SK-N-SH (cell line): ENCODE measurements around the gene VIPR2. TPM values are rescaled to one million over a fixed set of nuclear protein-coding genes. Genes with fewer than 3 reads are reported as not detected.

ENCODE experiments used
- CTCF ChIA-PET: fragments of 300-600, 350-600 bp; formaldehyde crosslinking; extraction: SDS; loops from one replicate; lab custom pipeline; 2021; lab: Yijun Ruan, JAX
- POLR2A ChIA-PET: fragments of 350-600 bp; sonication (Branson Sonifier 250); formaldehyde crosslinking; extraction: SDS; loops from one replicate; lab custom pipeline; 2020; ENCODE audit warnings: antibody characterized with exemption, inconsistent platforms; lab: Yijun Ruan, JAX
- DNase-seq: peaks from one replicate; pipeline ENCODE4 v3.0.0; 2012
- H2AFZ ChIP-seq: fragments of 200-600 bp; sonication (generic); 2 replicates; pipeline ENCODE4 v1.8.1; 2016; ENCODE audit warnings: antibody characterized with exemption, mild to moderate bottlenecking, low read depth
- H3F3A ChIP-seq: fragments of 200-600 bp; sonication (generic); replicated peaks from 2 replicates; pipeline ENCODE3; 2016; ENCODE audit warnings: antibody characterized with exemption, mild to moderate bottlenecking; ENCODE audit not compliant: insufficient read depth
- H3K27ac ChIP-seq, 2 experiments: fragments of 200-500 bp in 1 of 2; fragments of 200-600 bp in 1 of 2; sonication (Bioruptor generic) in 1 of 2; sonication (generic), shearing (Covaris generic) in 1 of 2; 2 replicates each; pipeline versions ENCODE4 v1.5.1 to v1.6.1; 2014 to 2016; ENCODE audit warnings: low read depth in 2 of 2, inconsistent platforms in 1 of 2, low read length in 1 of 2, mild to moderate bottlenecking in 1 of 2, mixed read lengths in 1 of 2
- H3K27me3 ChIP-seq: fragments of 200-600 bp; sonication (generic), shearing (Covaris generic); 2 replicates; pipeline ENCODE4 v1.6.1; 2016; ENCODE audit warnings: mixed run types; ENCODE audit not compliant: insufficient read depth
- H3K36me3 ChIP-seq, 2 experiments: fragments of 200-500 bp in 1 of 2; fragments of 200-600 bp in 1 of 2; sonication (Bioruptor generic) in 1 of 2; sonication (generic) in 1 of 2; replicated peaks in 1 of 2; 2 replicates each; pipeline versions ENCODE3 to v1.5.1; 2014 to 2016; ENCODE audit warnings: low read length in 1 of 2, mild to moderate bottlenecking in 1 of 2; ENCODE audit not compliant: insufficient read depth in 2 of 2, control insufficient read depth in 1 of 2
- H3K4me1 ChIP-seq, 2 experiments: fragments of 200-500 bp in 1 of 2; fragments of 200-600 bp in 1 of 2; sonication (Bioruptor generic) in 1 of 2; sonication (generic), shearing (Covaris generic) in 1 of 2; 2 replicates each; pipeline versions ENCODE4 v1.5.1 to v1.6.1; 2014 to 2016; ENCODE audit warnings: low read depth in 1 of 2, low read length in 1 of 2, mixed run types in 1 of 2; ENCODE audit not compliant: insufficient read depth in 2 of 2, control insufficient read depth in 1 of 2
- H3K4me2 ChIP-seq: fragments of 200-600 bp; sonication (generic), shearing (Covaris generic); 2 replicates; pipeline ENCODE4 v1.6.1; 2017; ENCODE audit warnings: mixed run types
- H3K4me3 ChIP-seq, 2 experiments: fragments of 200-500 bp in 1 of 2; fragments of 200-600 bp in 1 of 2; sonication (Bioruptor generic) in 1 of 2; sonication (generic), shearing (Covaris generic) in 1 of 2; 2 replicates each; pipeline versions ENCODE4 v1.5.1 to v1.8.1; 2014 to 2016; ENCODE audit warnings: low read depth in 2 of 2, inconsistent platforms in 1 of 2, low read length in 1 of 2, mild to moderate bottlenecking in 1 of 2, mixed read lengths in 1 of 2, moderate library complexity in 1 of 2
- H3K79me2 ChIP-seq: fragments of 200-600 bp; sonication (generic); 2 replicates; pipeline ENCODE4 v1.8.1; 2017; ENCODE audit warnings: mild to moderate bottlenecking; ENCODE audit not compliant: insufficient read depth
- H3K9ac ChIP-seq: fragments of 200-600 bp; sonication (generic); 2 replicates; pipeline ENCODE4 v1.6.1; 2017; ENCODE audit warnings: mixed run types
- H3K9me2 ChIP-seq: fragments of 200-600 bp; sonication (generic); 2 replicates; pipeline ENCODE4 v1.6.1; 2017; ENCODE audit warnings: mixed run types
- H3K9me3 ChIP-seq: fragments of 200-600 bp; sonication (generic); 2 replicates; pipeline ENCODE4 v1.6.1; 2017; ENCODE audit warnings: mixed run types, mild to moderate bottlenecking, moderate library complexity
- H4K20me1 ChIP-seq: fragments of 200-600 bp; sonication (generic); 2 replicates; pipeline ENCODE4 v1.6.1; 2017; ENCODE audit warnings: mild to moderate bottlenecking, mixed run types; ENCODE audit not compliant: insufficient read depth
- CTCF ChIP-seq: fragments of 200-600 bp; sonication (generic); IDR thresholded peaks from 2 replicates; pipeline ENCODE4 v1.6.1; 2017; ENCODE audit warnings: antibody characterized with exemption, mild to moderate bottlenecking, moderate library complexity
- FOXJ3 ChIP-seq: sonication (generic); formaldehyde crosslinking; IDR thresholded peaks from 2 replicates; pipeline ENCODE4 v1.5.1; 2020; ENCODE audit warnings: mild to moderate bottlenecking, missing genetic modification reagents
- FOXM1 ChIP-seq: IDR thresholded peaks from 2 replicates; pipeline ENCODE4 v1.4.0; 2012; ENCODE audit warnings: low read depth, mild to moderate bottlenecking
- MAX ChIP-seq: IDR thresholded peaks from 2 replicates; pipeline ENCODE4 v1.4.0; 2012; ENCODE audit warnings: low read depth
- MEF2A ChIP-seq: IDR thresholded peaks from 2 replicates; pipeline ENCODE4 v1.4.0; 2012; ENCODE audit warnings: low read depth, borderline replicate concordance
- MXI1 ChIP-seq: IDR thresholded peaks from 2 replicates; pipeline ENCODE4 v1.6.1; 2012; ENCODE audit warnings: mild to moderate bottlenecking, low read depth, low read length, improper control_type of control experiment
- RAD21 ChIP-seq: IDR thresholded peaks from 2 replicates; pipeline ENCODE4 v1.6.1; 2012; ENCODE audit warnings: mild to moderate bottlenecking, low read length
- RXRA ChIP-seq: IDR thresholded peaks from 2 replicates; pipeline ENCODE4 v1.4.0; 2012; ENCODE audit warnings: low read depth, mild to moderate bottlenecking, borderline replicate concordance
- TEAD4 ChIP-seq: IDR thresholded peaks from 2 replicates; pipeline ENCODE4 v1.4.0; 2012; ENCODE audit warnings: mild to moderate bottlenecking, borderline replicate concordance; ENCODE audit not compliant: insufficient read depth
- YY1 ChIP-seq: IDR thresholded peaks from 2 replicates; pipeline ENCODE4 v1.4.0; 2012; ENCODE audit warnings: low read depth, mild to moderate bottlenecking
- ZBTB33 ChIP-seq: IDR thresholded peaks from 2 replicates; pipeline ENCODE4 v1.4.0; 2012; ENCODE audit warnings: low read depth, borderline replicate concordance
- WGBS: methylation state at CpG from one replicate; pipeline ENCODE4 v1.1.6; 2017; ENCODE audit warnings: low lambda C conversion rate; 5-methylcytosine and 5-hydroxymethylcytosine counted together
- polyA plus RNA-seq, 3 experiments: library from polyadenylated mRNA; depleted of rRNA; stranded (reverse); fragments of >200 nt; gene quantifications; 2 replicates each; pipeline ENCODE4 v1.2.3, GENCODE V29; 2012
- TF ChIP-seq, protein P1 (sequence below): IDR thresholded peaks from 2 replicates; pipeline ENCODE4 v1.4.0; 2012; ENCODE audit warnings: low read depth, borderline replicate concordance
- TF ChIP-seq, protein P2 (sequence below): fragments of 150-350 bp; IDR thresholded peaks from 2 replicates; pipeline ENCODE4 v1.6.1; 2016; ENCODE audit warnings: mild to moderate bottlenecking, low read depth, low read length

Gene VIPR2
- polyA plus RNA-seq, 1 of the 3 experiments (the other 2 are of a cell fraction), result not detected

DNA sequence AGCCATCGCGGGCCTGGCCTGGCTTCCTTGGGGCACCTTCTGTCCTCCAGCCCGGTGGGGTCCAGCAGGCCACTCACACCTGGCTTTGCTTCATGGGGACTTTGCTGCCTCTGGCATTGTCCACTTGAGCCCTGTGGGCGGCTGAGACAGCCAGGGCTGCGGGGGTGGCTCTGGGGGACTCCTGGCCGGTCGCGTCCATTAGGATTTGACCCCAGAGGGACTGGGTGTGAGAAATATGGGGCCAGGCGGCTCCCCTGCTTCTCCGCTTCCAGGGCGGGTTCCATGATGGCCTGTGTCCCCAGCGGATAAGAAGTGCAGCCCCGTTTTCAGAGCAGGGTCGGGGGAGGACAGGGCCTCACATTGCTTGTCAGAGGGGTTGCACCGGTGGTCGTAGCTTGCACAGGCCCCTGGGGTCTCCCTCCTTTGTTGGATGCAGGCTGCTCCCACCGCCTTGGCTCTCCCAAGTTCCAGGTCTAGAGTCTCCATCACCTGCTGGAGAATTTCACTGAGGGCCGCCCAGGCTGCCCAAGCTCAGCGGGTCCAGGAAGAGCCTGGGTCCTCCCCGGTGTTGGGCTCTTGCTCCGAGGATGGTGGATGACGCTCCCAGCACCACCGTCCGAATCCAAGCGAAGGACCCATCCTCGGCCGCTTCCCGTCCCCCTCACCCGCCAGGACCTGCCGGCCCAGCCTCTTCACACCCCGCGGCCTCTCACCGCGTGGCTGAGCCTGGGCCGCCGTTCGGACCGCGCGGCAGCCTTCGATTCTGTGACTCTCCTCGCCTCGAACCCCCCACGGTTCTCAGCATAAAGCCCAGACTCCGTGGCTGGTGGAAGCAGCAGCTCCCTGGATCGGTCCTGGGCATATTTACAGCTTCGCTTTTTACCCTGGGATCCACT, 148.2 kb downstream of the VIPR2 start:
- TF ChIP-seq, protein P1, sequence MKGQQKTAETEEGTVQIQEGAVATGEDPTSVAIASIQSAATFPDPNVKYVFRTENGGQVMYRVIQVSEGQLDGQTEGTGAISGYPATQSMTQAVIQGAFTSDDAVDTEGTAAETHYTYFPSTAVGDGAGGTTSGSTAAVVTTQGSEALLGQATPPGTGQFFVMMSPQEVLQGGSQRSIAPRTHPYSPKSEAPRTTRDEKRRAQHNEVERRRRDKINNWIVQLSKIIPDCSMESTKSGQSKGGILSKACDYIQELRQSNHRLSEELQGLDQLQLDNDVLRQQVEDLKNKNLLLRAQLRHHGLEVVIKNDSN, result no peak
- TF ChIP-seq ZBTB33, result no peak
- no peak for TF ChIP-seq MXI1
- no peak for TF ChIP-seq MAX
- TF ChIP-seq FOXM1, result no peak
- no peak for TF ChIP-seq RXRA
- no peak for TF ChIP-seq TEAD4
- TF ChIP-seq CTCF, result no peak
- TF ChIP-seq, protein P2, sequence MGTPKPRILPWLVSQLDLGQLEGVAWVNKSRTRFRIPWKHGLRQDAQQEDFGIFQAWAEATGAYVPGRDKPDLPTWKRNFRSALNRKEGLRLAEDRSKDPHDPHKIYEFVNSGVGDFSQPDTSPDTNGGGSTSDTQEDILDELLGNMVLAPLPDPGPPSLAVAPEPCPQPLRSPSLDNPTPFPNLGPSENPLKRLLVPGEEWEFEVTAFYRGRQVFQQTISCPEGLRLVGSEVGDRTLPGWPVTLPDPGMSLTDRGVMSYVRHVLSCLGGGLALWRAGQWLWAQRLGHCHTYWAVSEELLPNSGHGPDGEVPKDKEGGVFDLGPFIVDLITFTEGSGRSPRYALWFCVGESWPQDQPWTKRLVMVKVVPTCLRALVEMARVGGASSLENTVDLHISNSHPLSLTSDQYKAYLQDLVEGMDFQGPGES, result no peak
- TF ChIP-seq FOXJ3 (CRISPR knock-in tag), result no peak
- TF ChIP-seq YY1, result no peak
- no peak for TF ChIP-seq MEF2A
- no peak for TF ChIP-seq RAD21
- 76% methylated on average over 38 of the region's 47 CpGs for WGBS
- Histone ChIP-seq H3K4me3 (peak overlapping the region in 1 of 2 experiments; percentile 37; a peak in 1 of 4 replicates), H3K4me1 (peaks cover 0 to 6% of the 10 kb centered on the region in 2 experiments; a peak in 1 of 4 replicates), H3F3A (no peaks in the 10 kb centered on the region), H3K9me3 (no peaks in the 10 kb centered on the region), H3K4me2 (no peak overlapping the region), H2AFZ (no peak overlapping the region), H4K20me1 (no peaks in the 10 kb centered on the region), H3K27me3 (peaks cover 14% of the 10 kb centered on the region; the same call in 1 of the 2 replicates), H3K9ac (no peak overlapping the region), H3K36me3 (no peaks in the 10 kb centered on the region), H3K79me2 (no peaks in the 10 kb centered on the region), H3K9me2 (no peaks in the 10 kb centered on the region), H3K27ac (no peak overlapping the region)
- DNase-seq, result no peak
- POLR2A ChIA-PET, result no interaction called here
- CTCF ChIA-PET, result interaction anchor here (1.0 kb wide), 1 partner anchor 20 kb away, joined by 3 read pairs; no protein-coding TSS in a partner anchor
